Sigmoid colon (tissue), 4 donors: ENCODE results near the gene STK25.

Source experiments
- POLR2A ChIP-seq, 2 donors: fragments of 450-650 bp; IDR thresholded peaks; one replicate each; pipeline ENCODE4 v1.6.1; 2016; ENCODE audit warnings: antibody characterized with exemption in 2 of 2, mild to moderate bottlenecking in 2 of 2, moderate library complexity in 2 of 2
- POLR2AphosphoS5 ChIP-seq, 4 donors: sonication (generic); formaldehyde crosslinking; IDR thresholded peaks; one replicate each; pipeline ENCODE4 v1.6.1; 2017; ENCODE audit warnings: antibody characterized with exemption in 4 of 4
- TF ChIP-seq, protein P1 (sequence below), 4 experiments: fragments of 450-650 bp in 3 of 4; fragments of 200-600 bp in 1 of 4; IDR thresholded peaks; one replicate each; pipeline ENCODE4 v1.5.1; 2016 to 2019; ENCODE audit warnings: antibody characterized with exemption in 4 of 4, mild to moderate bottlenecking in 3 of 4, moderate library complexity in 2 of 4

DNA sequence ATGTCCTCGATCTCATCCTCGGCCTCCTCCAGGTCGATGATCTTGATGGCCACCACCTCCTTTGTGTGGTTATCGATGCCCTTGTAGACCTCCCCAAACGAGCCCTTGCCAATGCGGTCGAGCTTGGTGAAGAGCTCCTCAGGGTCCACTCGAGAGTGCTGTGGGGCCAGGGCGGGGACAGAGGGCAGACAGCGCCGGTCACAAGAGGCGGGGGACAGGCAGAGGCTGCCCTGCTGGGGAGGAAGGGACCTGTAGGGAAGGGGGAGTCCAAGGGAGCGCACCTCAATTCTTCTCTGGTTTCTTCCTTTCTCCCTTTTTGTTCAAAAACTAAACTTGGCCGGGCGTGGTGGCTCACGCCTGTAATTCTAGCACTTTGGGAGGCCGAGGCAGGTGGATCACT is 6.8 kb downstream of the STK25 start:
- TF ChIP-seq, protein P1, sequence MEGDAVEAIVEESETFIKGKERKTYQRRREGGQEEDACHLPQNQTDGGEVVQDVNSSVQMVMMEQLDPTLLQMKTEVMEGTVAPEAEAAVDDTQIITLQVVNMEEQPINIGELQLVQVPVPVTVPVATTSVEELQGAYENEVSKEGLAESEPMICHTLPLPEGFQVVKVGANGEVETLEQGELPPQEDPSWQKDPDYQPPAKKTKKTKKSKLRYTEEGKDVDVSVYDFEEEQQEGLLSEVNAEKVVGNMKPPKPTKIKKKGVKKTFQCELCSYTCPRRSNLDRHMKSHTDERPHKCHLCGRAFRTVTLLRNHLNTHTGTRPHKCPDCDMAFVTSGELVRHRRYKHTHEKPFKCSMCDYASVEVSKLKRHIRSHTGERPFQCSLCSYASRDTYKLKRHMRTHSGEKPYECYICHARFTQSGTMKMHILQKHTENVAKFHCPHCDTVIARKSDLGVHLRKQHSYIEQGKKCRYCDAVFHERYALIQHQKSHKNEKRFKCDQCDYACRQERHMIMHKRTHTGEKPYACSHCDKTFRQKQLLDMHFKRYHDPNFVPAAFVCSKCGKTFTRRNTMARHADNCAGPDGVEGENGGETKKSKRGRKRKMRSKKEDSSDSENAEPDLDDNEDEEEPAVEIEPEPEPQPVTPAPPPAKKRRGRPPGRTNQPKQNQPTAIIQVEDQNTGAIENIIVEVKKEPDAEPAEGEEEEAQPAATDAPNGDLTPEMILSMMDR (IDR thresholded peaks at IDR 0.05), result no peak
- no peak for TF ChIP-seq POLR2AphosphoS5 (IDR thresholded peaks at IDR 0.05)
- TF ChIP-seq POLR2A (IDR thresholded peaks at IDR 0.05), result no peak
